ENCODE data around the gene MAVS. TPM values are rescaled to one million over a fixed set of nuclear protein-coding genes. Genes with fewer than 3 reads are reported as not detected.

The MAVS gene
- total and polyA plus RNA-seq, 9 of the 15 experiments (the other 6 are each of a cell fraction or from before 2014, with no cell fraction given): 1.6 to 22.0 (median 11.3) TPM

GRCh38 chr20:3889489-3890397, 43.1 kb downstream of the MAVS start (continued):
- TF ChIP-seq POLR2AphosphoS5 (IDR thresholded peaks at IDR 0.05; ENCODE audit: control insufficient read depth, insufficient read depth, low read depth, low read length): 0 out of 2 replicates have a peak, but pooled peaks have one; percentile 9
- TF ChIP-seq TBP (optimal IDR thresholded peaks at IDR 0.05; ENCODE audit: low read depth, low read length): no peak
- TF ChIP-seq ZNF589 (CRISPR knock-in tag; IDR thresholded peaks at IDR 0.05; ENCODE audit: low read depth): no peak
- TF ChIP-seq SREBF2 (CRISPR knock-in tag; IDR thresholded peaks at IDR 0.05): no peak
- no peak for TF ChIP-seq CSDE1 (IDR thresholded peaks at IDR 0.05)
- no peak for TF ChIP-seq ZNF384 (IDR thresholded peaks at IDR 0.05; ENCODE audit: low read depth, low read length)
- no peak for TF ChIP-seq ZNF277 (CRISPR knock-in tag; IDR thresholded peaks at IDR 0.05; ENCODE audit: borderline replicate concordance)
- TF ChIP-seq MXD1 (CRISPR knock-in tag; IDR thresholded peaks at IDR 0.05; ENCODE audit: borderline replicate concordance, poor library complexity, severe bottlenecking): no peak
- TF ChIP-seq ID3 (CRISPR knock-in tag; IDR thresholded peaks at IDR 0.05): no peak
- TF ChIP-seq ID3 (tag; IDR thresholded peaks at IDR 0.05): peak; percentile 68; the same call in 1 of the 2 replicates
